Panc1 (cell line): ENCODE data around the gene INTS1.

Experiments used
- CTCF ChIP-seq: fragments of 450-650 bp; IDR thresholded peaks from 2 replicates; pipeline ENCODE4 v1.5.1; 2017; ENCODE audit warnings: mild to moderate bottlenecking
- POLR2AphosphoS5 ChIP-seq: IDR thresholded peaks from 2 replicates; pipeline ENCODE4 v1.6.1; 2012; ENCODE audit warnings: mild to moderate bottlenecking, low read depth, low read length, moderate library complexity
- REST ChIP-seq, 2 experiments: IDR thresholded peaks; 2 replicates each; pipeline ENCODE4 v1.6.1; 2011 to 2012; ENCODE audit warnings: low read depth in 2 of 2, control low read depth in 1 of 2, low read length in 1 of 2, mild to moderate bottlenecking in 1 of 2, moderate library complexity in 1 of 2; ENCODE audit not compliant: insufficient read depth in 1 of 2
- SIN3A ChIP-seq: IDR thresholded peaks from 2 replicates; pipeline ENCODE4 v1.6.1; 2012; ENCODE audit warnings: low read depth, mild to moderate bottlenecking, low read length, moderate library complexity, borderline replicate concordance; ENCODE audit not compliant: insufficient read depth
- TCF7L2 ChIP-seq: IDR thresholded peaks from 2 replicates; pipeline ENCODE4 v1.6.1; 2011; ENCODE audit warnings: mild to moderate bottlenecking, low read depth, low read length, inconsistent platforms

GRCh38 chr7:1436608-1437007, 67.6 kb downstream of the INTS1 start:
- TF ChIP-seq CTCF (no peak), SIN3A (no peak), POLR2AphosphoS5 (no peak), TCF7L2 (no peak), REST (IDR thresholded peaks at IDR 0.05; ENCODE audit: insufficient read depth in 1 of 2, low read depth in 2 of 2, low read length in 1 of 2) (no peak)
